ENCODE results near the gene EVI5. TPM values are rescaled to one million over a fixed set of nuclear protein-coding genes. Genes with fewer than 3 reads are reported as not detected.

Gene EVI5
- total RNA-seq, 4 donors from 2014 or later, result 16.3 to 135 (median 33.7) TPM

GRCh38 chr1:92792340-92792782 is 7.5 kb upstream of the EVI5 start:
- Histone ChIP-seq H3K4me1 (no peaks in the 10 kb centered on the region), H3K36me3 (no peaks in the 10 kb centered on the region), H3K27ac (no peak overlapping the region), H3K27me3 (no peaks in the 10 kb centered on the region), H3K9me3 (no peaks in the 10 kb centered on the region), H3K4me3 (no peak overlapping the region)
- TF ChIP-seq CTCF (IDR thresholded peaks at IDR 0.05), result no peak
- no peak for TF ChIP-seq POLR2A (IDR thresholded peaks at IDR 0.05)
- no peak for DNase-seq

GRCh38 chr1:92791487-92792066 is 6.7 kb upstream of the EVI5 start:
- Histone ChIP-seq H3K27me3 (no peaks in the 10 kb centered on the region), H3K4me1 (no peaks in the 10 kb centered on the region), H3K27ac (no peak overlapping the region), H3K4me3 (no peak overlapping the region), H3K36me3 (no peaks in the 10 kb centered on the region), H3K9me3 (no peaks in the 10 kb centered on the region)
- no peak for DNase-seq
- TF ChIP-seq POLR2A (IDR thresholded peaks at IDR 0.05) (no peak), CTCF (IDR thresholded peaks at IDR 0.05) (no peak)

GRCh38 chr1:92790867-92791266 is 6.0 kb upstream of the EVI5 start:
- no peak for DNase-seq
- no peaks in the 10 kb centered on the region for H3K36me3 ChIP-seq
- TF ChIP-seq CTCF (IDR thresholded peaks at IDR 0.05) (no peak), POLR2A (IDR thresholded peaks at IDR 0.05) (no peak)
- no peak overlapping the region for H3K27ac ChIP-seq
- H3K4me1 ChIP-seq, result no peaks in the 10 kb centered on the region
- no peaks in the 10 kb centered on the region for H3K27me3 ChIP-seq
- no peaks in the 10 kb centered on the region for H3K9me3 ChIP-seq
- no peak overlapping the region for H3K4me3 ChIP-seq

GRCh38 chr1:92790081-92790480 is 5.2 kb upstream of the EVI5 start:
- Histone ChIP-seq H3K9me3 (no peaks in the 10 kb centered on the region), H3K4me1 (no peaks in the 10 kb centered on the region), H3K36me3 (no peaks in the 10 kb centered on the region), H3K27me3 (no peaks in the 10 kb centered on the region), H3K27ac (no peak overlapping the region), H3K4me3 (no peak overlapping the region)
- TF ChIP-seq POLR2A (IDR thresholded peaks at IDR 0.05) (no peak), CTCF (IDR thresholded peaks at IDR 0.05) (no peak)
- no peak for DNase-seq

- no peak overlapping the region for H3K27ac ChIP-seq
- H3K27me3 ChIP-seq, result no peaks in the 10 kb centered on the region
Observed at GRCh38 chr1:92786111-92786901, 1.4 kb upstream of the EVI5 start.

More at GRCh38 chr1:92786111-92786901, 1.4 kb upstream of the EVI5 start:
- H3K36me3 ChIP-seq, result no peaks in the 10 kb centered on the region
- no peak for DNase-seq
- H3K9me3 ChIP-seq, result no peaks in the 10 kb centered on the region
- H3K4me1 ChIP-seq, result peaks cover 0 to 15% (median 2%) of the 10 kb centered on the region in 4 donors
- peak overlapping the region in 2 of 4 donors; percentile 61 to 87 for H3K4me3 ChIP-seq
- TF ChIP-seq POLR2A (IDR thresholded peaks at IDR 0.05) (no peak), CTCF (IDR thresholded peaks at IDR 0.05) (no peak)

Data from Peyer's patch (tissue), 4 donors.